Transverse colon (tissue), 4 donors: Measurements from ENCODE around the gene MRPL18. TPM values are rescaled to one million over a fixed set of nuclear protein-coding genes. Genes with fewer than 3 reads are reported as not detected.
"Not testable (repeated sequence)": the region's sequence is repeated elsewhere in the genome, so short reads cannot be mapped to it uniquely, and the experiment has no call there.

ENCODE experiments used
- DNase-seq: peaks from one replicate; pipeline ENCODE4 v3.0.0-alpha.2; 2019
- H3K27ac ChIP-seq, 4 donors: fragments of 200-600 bp; sonication (generic); 2 replicates each; pipeline ENCODE4 v1.5.1; 2016 to 2018; ENCODE audit warnings: inconsistent platforms in 4 of 4
- H3K27me3 ChIP-seq: fragments of 200-600 bp; sonication (generic); 2 replicates; pipeline ENCODE4 v1.5.1; 2017; ENCODE audit warnings: inconsistent platforms
- H3K36me3 ChIP-seq, 4 donors: fragments of 200-600 bp; sonication (generic); 2 replicates each; pipeline ENCODE4 v1.5.1; 2017 to 2019; ENCODE audit warnings: inconsistent platforms in 4 of 4
- H3K4me1 ChIP-seq, 4 donors: fragments of 200-600 bp; sonication (generic); 2 replicates each; pipeline ENCODE4 v1.5.1; 2017 to 2020; ENCODE audit warnings: inconsistent platforms in 4 of 4
- H3K4me3 ChIP-seq, 4 donors: fragments of 200-600 bp; sonication (generic); 1 replicate in 1 of 4; 2 replicates in 3 of 4; pipeline versions ENCODE4 v1.5.1 to v1.6.1; 2017 to 2019; ENCODE audit warnings: inconsistent platforms in 4 of 4
- H3K9me3 ChIP-seq, 2 donors: fragments of 200-600 bp; sonication (generic); 2 replicates each; pipeline ENCODE4 v1.5.1; 2017 to 2019; ENCODE audit warnings: inconsistent platforms in 2 of 2
- EP300 ChIP-seq: sonication (generic); formaldehyde crosslinking; IDR thresholded peaks from one replicate; pipeline ENCODE4 v1.6.1; 2017; ENCODE audit warnings: antibody characterized with exemption, low read depth
- POLR2A ChIP-seq: fragments of 450-650 bp; IDR thresholded peaks from one replicate; pipeline ENCODE4 v1.6.1; 2016; ENCODE audit warnings: antibody characterized with exemption, mild to moderate bottlenecking, moderate library complexity
- POLR2AphosphoS5 ChIP-seq, 3 donors: sonication (generic); formaldehyde crosslinking; IDR thresholded peaks; one replicate each; pipeline ENCODE4 v1.6.1; 2016; ENCODE audit warnings: antibody characterized with exemption in 3 of 3
- WGBS, 2 donors: methylation state at CpG; one replicate each; pipeline ENCODE4 v1.1.5; 2018; ENCODE audit warnings: low coverage in 1 of 2; 5-methylcytosine and 5-hydroxymethylcytosine counted together
- in situ Hi-C, 4 donors: fragments of 200-750 bp; cut with MboI; loops; one replicate each; pipeline versions ENCODE4 v1.15.0 to v1.15.1; 2017; ENCODE audit warnings: low sequenced_read_pairs in 3 of 4, low pct_ligation_motif_present in 1 of 4, low pct_unique_long_range_greater_than_20kb in 1 of 4
- intact Hi-C: fragments of 100-400 bp; cut with DNase I; formaldehyde crosslinking; loops from one replicate; pipeline ENCODE4 v1.15.1; 2023; ENCODE audit warnings: low total_unique reads
- total RNA-seq, 4 donors: library from RNA; depleted of rRNA; stranded (reverse); fragments of >200 nt; gene quantifications; one replicate each; pipeline ENCODE4 v1.1.0, GENCODE V29; 2016
- TF ChIP-seq, protein P1 (sequence below), 5 experiments: fragments of 200-600 bp in 3 of 5; fragments of 450-650 bp in 2 of 5; sonication (generic) in 3 of 5; IDR thresholded peaks; 1 replicate in 2 of 5; 2 replicates in 3 of 5; pipeline ENCODE4 v1.5.1; 2016 to 2017; ENCODE audit warnings: antibody characterized with exemption in 5 of 5, inconsistent platforms in 3 of 5, mild to moderate bottlenecking in 2 of 5, moderate library complexity in 1 of 5

MRPL18 gene
- total RNA-seq, 4 donors from 2014 or later = 15.3 to 68.1 (median 40.6) TPM

DNA sequence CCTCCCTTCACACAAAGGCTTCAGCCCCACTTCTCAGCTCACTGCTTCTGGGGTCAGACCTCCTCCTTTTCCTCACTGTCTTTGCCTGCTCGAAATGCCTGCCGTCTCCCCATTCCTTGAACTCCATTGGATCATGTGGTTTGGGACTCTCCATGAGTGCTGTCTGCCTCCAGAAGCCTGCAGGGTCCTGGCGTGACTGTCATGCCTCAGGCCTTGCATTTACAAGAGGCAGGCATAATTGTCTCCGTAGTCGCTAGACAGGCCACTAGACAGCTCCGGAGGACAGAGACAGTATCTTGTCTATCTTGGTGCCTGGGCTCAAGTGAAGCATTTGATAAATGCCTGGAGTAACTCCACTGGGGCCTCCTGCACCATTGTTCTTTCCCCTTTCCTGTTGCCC, 25.1 kb downstream of the MRPL18 start:
- no peaks in the 10 kb centered on the region for H3K9me3 ChIP-seq
- H3K27me3 ChIP-seq = no peaks in the 10 kb centered on the region
- no peak overlapping the region for H3K4me3 ChIP-seq
- no peak for DNase-seq
- H3K27ac ChIP-seq = no peak overlapping the region
- in situ Hi-C loops (no loop called here), intact Hi-C loops (no loop called here)
- 85 to 90% methylated on average over 2 to 6 of the region's 6 CpGs for WGBS, 2 donors
- H3K4me1 ChIP-seq = no peaks in the 10 kb centered on the region
- TF ChIP-seq EP300 (no peak), POLR2A (no peak), POLR2AphosphoS5 (IDR thresholded peaks at IDR 0.05) (no peak)
- TF ChIP-seq, protein P1, sequence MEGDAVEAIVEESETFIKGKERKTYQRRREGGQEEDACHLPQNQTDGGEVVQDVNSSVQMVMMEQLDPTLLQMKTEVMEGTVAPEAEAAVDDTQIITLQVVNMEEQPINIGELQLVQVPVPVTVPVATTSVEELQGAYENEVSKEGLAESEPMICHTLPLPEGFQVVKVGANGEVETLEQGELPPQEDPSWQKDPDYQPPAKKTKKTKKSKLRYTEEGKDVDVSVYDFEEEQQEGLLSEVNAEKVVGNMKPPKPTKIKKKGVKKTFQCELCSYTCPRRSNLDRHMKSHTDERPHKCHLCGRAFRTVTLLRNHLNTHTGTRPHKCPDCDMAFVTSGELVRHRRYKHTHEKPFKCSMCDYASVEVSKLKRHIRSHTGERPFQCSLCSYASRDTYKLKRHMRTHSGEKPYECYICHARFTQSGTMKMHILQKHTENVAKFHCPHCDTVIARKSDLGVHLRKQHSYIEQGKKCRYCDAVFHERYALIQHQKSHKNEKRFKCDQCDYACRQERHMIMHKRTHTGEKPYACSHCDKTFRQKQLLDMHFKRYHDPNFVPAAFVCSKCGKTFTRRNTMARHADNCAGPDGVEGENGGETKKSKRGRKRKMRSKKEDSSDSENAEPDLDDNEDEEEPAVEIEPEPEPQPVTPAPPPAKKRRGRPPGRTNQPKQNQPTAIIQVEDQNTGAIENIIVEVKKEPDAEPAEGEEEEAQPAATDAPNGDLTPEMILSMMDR (IDR thresholded peaks at IDR 0.05) = no peak
- no peaks in the 10 kb centered on the region for H3K36me3 ChIP-seq

- H3K36me3 ChIP-seq, intact Hi-C loops, H3K4me3 ChIP-seq, DNase-seq, H3K27ac ChIP-seq, in situ Hi-C loops, H3K9me3 ChIP-seq, H3K27me3 ChIP-seq, H3K4me1 ChIP-seq: not testable (repeated sequence)
- 46% methylated on average over 3 of the region's 3 CpGs; no CpG with 5 or more reads in 1 of the 2 donors for WGBS, 2 donors
These were observed 26.5 kb downstream of the MRPL18 start for GRCh38 chr6:159816775-159817174.

DNA sequence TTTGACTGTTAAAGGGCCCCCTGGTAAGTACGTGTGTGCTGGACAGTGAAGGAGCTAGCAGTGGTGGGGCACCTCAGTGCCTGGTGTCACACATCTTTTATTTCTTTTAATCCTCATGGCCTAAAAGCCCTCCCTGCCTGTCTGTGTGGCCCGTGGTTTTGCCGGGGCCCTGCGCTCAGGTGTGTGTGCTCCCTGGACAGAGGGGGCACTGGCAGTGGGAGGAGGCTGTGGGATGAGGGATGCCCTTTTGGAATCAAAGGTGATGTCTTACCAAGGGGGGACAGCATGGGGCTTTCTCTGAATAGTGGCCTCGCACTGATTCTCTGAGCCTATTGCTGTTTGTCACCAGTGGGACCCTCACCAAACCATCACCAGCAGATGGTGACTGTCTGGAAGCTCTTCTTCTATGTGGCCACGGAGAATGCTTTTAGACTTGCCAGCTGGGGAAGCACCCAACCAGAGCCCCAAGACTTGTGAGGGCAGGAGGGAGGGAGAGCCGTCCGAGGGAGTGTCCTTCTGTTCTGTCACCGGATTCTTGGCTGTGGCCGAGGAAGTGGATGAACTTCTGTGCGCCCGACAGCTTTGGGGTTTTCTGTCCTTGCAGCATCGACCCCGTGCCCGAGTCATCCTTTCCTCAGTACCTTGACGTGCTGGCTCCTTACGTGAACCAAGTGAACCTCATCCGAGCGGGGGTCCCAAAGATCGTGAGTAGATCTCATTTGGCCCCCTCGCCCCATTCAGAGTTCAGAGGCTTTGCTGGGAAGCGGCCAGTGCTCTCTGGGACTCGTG, 27.9 kb downstream of the MRPL18 start:
- no peaks in the 10 kb centered on the region for H3K36me3 ChIP-seq
- no peak overlapping the region for H3K27ac ChIP-seq
- DNase-seq = no peak
- H3K4me1 ChIP-seq = no peaks in the 10 kb centered on the region
- no peaks in the 10 kb centered on the region for H3K9me3 ChIP-seq
- WGBS, 2 donors = 88 to 90% methylated on average over 1 to 23 of the region's 23 CpGs
- no peaks in the 10 kb centered on the region for H3K27me3 ChIP-seq
- intact Hi-C loops (no loop called here), in situ Hi-C loops (no loop called here)
- no peak for TF ChIP-seq POLR2A
- TF ChIP-seq POLR2AphosphoS5 (IDR thresholded peaks at IDR 0.05) = no peak
- H3K4me3 ChIP-seq = no peak overlapping the region

GRCh38 chr6:159819098-159819497, 28.8 kb downstream of the MRPL18 start:
- Histone ChIP-seq H3K36me3 (no peaks in the 10 kb centered on the region), H3K27ac (no peak overlapping the region), H3K9me3 (no peaks in the 10 kb centered on the region), H3K27me3 (no peaks in the 10 kb centered on the region), H3K4me1 (no peaks in the 10 kb centered on the region), H3K4me3 (no peak overlapping the region)
- in situ Hi-C loops (no loop called here), intact Hi-C loops (no loop called here)
- no peak for DNase-seq
- 92% methylated on average over 16 of the region's 16 CpGs; no CpG with 5 or more reads in 1 of the 2 donors for WGBS, 2 donors
- TF ChIP-seq POLR2A = no peak
- TF ChIP-seq EP300 = no peak
- TF ChIP-seq, protein P1 (IDR thresholded peaks at IDR 0.05) = no peak
- TF ChIP-seq POLR2AphosphoS5 (IDR thresholded peaks at IDR 0.05) = no peak

GRCh38 chr6:159819932-159820640, 29.8 kb downstream of the MRPL18 start:
- no peaks in the 10 kb centered on the region for H3K9me3 ChIP-seq
- in situ Hi-C loops (no loop called here), intact Hi-C loops (no loop called here)
- no peaks in the 10 kb centered on the region for H3K36me3 ChIP-seq
- H3K27me3 ChIP-seq = no peaks in the 10 kb centered on the region
- no peak for DNase-seq
- TF ChIP-seq POLR2AphosphoS5 (IDR thresholded peaks at IDR 0.05) (no peak), POLR2A (no peak), EP300 (no peak)
- TF ChIP-seq, protein P1 (IDR thresholded peaks at IDR 0.05) = no peak
- no peak overlapping the region for H3K4me3 ChIP-seq
- no peak overlapping the region for H3K27ac ChIP-seq
- 64 to 77% methylated on average over 6 to 28 of the region's 28 CpGs for WGBS, 2 donors
- H3K4me1 ChIP-seq = no peaks in the 10 kb centered on the region
